AG04450 (cell line): ENCODE measurements around the gene MEOX1. TPM values are rescaled to one million over a fixed set of nuclear protein-coding genes. Genes with fewer than 3 reads are reported as not detected.
"Not testable (repeated sequence)": the region's sequence is repeated elsewhere in the genome, so short reads cannot be mapped to it uniquely, and the experiment has no call there.

ENCODE experiments used
- CTCF ChIA-PET: fragments of 300-600, 350-600 bp; formaldehyde crosslinking; extraction: SDS; loops from one replicate; lab custom pipeline; 2022; ENCODE audit warnings: antibody characterized with exemption, inconsistent platforms; lab: Charles Lee
- POLR2A ChIA-PET: fragments of 350-600 bp; formaldehyde crosslinking; extraction: SDS; loops from one replicate; lab custom pipeline; 2021; ENCODE audit warnings: antibody characterized with exemption, inconsistent platforms; lab: Yijun Ruan, JAX
- DNase-seq: peaks from one replicate; pipeline ENCODE4 v3.0.0-alpha.2; 2011; ENCODE audit warnings: low read depth, low spot score
- H3K27ac ChIP-seq: one replicate; pipeline ENCODE4 v1.5.1; 2012; ENCODE audit warnings: low read depth, low read length, control low read depth
- H3K27me3 ChIP-seq: one replicate; pipeline ENCODE4 v1.6.0; 2012; ENCODE audit warnings: low read length; ENCODE audit not compliant: control insufficient read depth, insufficient read depth
- H3K4me3 ChIP-seq: 2 replicates; pipeline ENCODE4 v1.5.1; 2011; ENCODE audit warnings: mild to moderate bottlenecking, low read depth, low read length, control low read depth
- H3K9me3 ChIP-seq: 2 replicates; pipeline ENCODE4 v1.5.1; 2012; ENCODE audit warnings: low read length; ENCODE audit not compliant: control insufficient read depth, insufficient read depth
- CTCF ChIP-seq: IDR thresholded peaks from 2 replicates; pipeline ENCODE4 v1.5.1; 2011; ENCODE audit warnings: low read depth, low read length, control low read depth, inconsistent platforms
- polyA plus RNA-seq: library from polyadenylated mRNA; depleted of rRNA; stranded (reverse); fragments of >200 nt; gene quantifications from 2 replicates; pipeline ENCODE4 v1.2.3, GENCODE V29; 2011

MEOX1 gene
- polyA plus RNA-seq, 1 experiment = 0.07 TPM

DNA sequence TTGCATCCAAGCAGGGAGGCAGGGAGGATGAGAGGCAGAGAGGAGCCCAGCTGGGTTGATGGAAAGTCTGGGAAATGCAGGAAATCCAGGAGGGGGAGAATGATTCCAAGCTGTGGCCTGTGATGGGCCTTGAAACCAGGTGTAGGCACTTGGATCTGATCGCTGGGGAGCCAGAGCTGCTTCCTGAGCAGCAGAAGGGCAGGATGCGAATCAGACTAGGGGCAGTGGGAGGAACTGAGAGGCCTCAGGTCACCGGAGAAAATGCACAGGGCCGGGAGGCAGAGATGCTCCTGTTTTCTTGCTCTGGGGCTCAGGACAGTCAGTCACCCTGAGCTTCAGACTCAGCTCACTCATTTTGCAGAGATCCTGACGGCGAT is 29.6 kb upstream of the MEOX1 start:
- Histone ChIP-seq H3K27ac (no peak overlapping the region), H3K27me3 (peaks cover 23% of the 10 kb centered on the region), H3K9me3 (no peaks in the 10 kb centered on the region), H3K4me3 (no peak overlapping the region)
- ChIA-PET POLR2A (interaction anchor here (0.6 kb wide), 1 partner anchor 64 kb away, joined by 3 read pairs; no protein-coding TSS in a partner anchor), CTCF (interaction anchor here (0.6 to 14.2 kb wide), 6 partner anchors 10 to 155 kb away, joined by 3 to 515 read pairs (median 6); partner anchors contain the start of gene SOST)
- TF ChIP-seq CTCF = no peak
- no peak for DNase-seq

DNA sequence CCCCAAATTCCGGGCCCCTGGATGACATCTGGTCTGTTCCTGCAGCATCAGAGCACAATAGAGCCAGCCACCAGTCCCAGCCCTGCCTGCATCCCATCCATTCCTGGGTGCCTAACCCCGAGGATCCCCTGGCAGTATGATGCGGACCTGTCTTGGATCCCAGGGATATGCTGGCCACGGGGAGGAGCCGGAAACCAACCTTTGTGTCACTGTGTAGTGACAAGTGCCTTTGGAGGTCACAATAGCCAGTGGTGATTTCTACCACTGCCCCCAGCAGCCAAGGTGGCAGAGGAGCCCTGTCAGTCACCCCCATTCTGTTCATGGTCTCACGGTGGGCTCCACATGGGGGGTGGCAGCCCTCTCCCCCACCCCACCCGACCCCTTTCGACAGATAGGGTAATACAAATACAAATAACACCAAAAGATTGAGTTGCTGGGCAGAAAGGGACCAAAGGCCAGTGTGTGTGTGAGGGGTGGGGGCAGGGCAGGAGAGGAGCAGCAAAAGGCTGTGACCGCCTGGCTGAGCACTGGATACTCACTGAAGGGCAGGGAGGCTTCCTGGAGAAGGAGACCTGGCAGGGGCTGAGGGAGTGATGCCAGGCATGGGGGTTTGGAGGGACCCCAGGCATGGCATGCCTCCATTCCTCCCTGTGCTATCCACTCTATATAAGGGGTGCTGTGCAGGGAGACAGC is 29.0 kb upstream of the MEOX1 start:
- ChIA-PET POLR2A (interaction anchor here (0.6 kb wide), 1 partner anchor 65 kb away, joined by 3 read pairs; no protein-coding TSS in a partner anchor), CTCF (interaction anchor here (1.0 to 14.2 kb wide), 4 partner anchors 17 to 155 kb away, joined by 3 to 515 read pairs (median 12); partner anchors contain the start of gene SOST)
- Histone ChIP-seq H3K27ac (no peak overlapping the region), H3K4me3 (no peak overlapping the region), H3K9me3 (no peaks in the 10 kb centered on the region), H3K27me3 (peaks cover 25% of the 10 kb centered on the region)
- no peak for DNase-seq
- no peak for TF ChIP-seq CTCF

DNA sequence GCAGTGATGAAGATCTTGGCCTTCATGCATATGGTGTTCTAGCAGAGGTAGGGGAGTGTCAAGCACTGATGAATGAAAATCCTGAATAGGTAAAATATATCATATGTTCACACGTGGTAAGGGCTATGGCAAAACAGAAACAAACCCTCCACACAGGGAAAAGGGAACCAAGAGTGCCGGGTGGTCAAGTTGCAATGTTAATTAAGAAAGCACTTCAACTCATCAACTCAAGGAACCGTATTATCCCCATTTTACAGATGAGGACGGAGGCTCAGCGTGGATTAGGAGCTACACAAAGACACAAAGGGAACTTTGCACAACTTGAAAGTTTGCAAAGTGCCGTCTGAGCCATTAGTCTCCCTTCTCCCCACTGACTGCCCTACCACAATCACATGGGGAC is 28.1 kb upstream of the MEOX1 start:
- POLR2A ChIA-PET = no interaction called here
- Histone ChIP-seq H3K4me3 (no peak overlapping the region), H3K27ac (no peak overlapping the region), H3K27me3 (peaks cover 25% of the 10 kb centered on the region), H3K9me3 (no peaks in the 10 kb centered on the region)
- CTCF ChIA-PET = interaction anchor here (1.0 to 14.2 kb wide), 3 partner anchors 16 to 71 kb away, joined by 3 to 515 read pairs (median 9); partner anchors contain the start of gene SOST
- DNase-seq = no peak
- TF ChIP-seq CTCF = no peak

- H3K4me3 ChIP-seq = no peak overlapping the region
- no peaks in the 10 kb centered on the region for H3K9me3 ChIP-seq
- POLR2A ChIA-PET = no interaction called here
- CTCF ChIA-PET = interaction anchor here (1.0 to 1.3 kb wide), 3 partner anchors 15 to 112 kb away, joined by 3 to 9 read pairs (median 4); no protein-coding TSS in a partner anchor
- H3K27me3 ChIP-seq = peaks cover 28% of the 10 kb centered on the region
- DNase-seq = no peak
- TF ChIP-seq CTCF = no peak
- no peak overlapping the region for H3K27ac ChIP-seq
Measured at GRCh38 chr17:43689131-43689530, 27.4 kb upstream of the MEOX1 start.

- H3K9me3 ChIP-seq, H3K27ac ChIP-seq, DNase-seq, POLR2A ChIA-PET, H3K4me3 ChIP-seq: not testable (repeated sequence)
- CTCF ChIA-PET = interaction anchor here (1.5 to 2.7 kb wide), 2 partner anchors 79 to 110 kb away, joined by 3 to 8 read pairs; no protein-coding TSS in a partner anchor
- H3K27me3 ChIP-seq = peaks cover 29% of the 10 kb centered on the region
Measured at GRCh38 chr17:43686957-43687356, 25.2 kb upstream of the MEOX1 start.
